Erythroblast (primary cell): ENCODE measurements around the gene HBE1.

Experiments used
- GATA1 ChIP-seq: IDR thresholded peaks from 2 replicates; pipeline ENCODE4 v1.6.1; 2011; ENCODE audit warnings: low read depth, mild to moderate bottlenecking, control low read depth, low read length, moderate library complexity
- POLR2A ChIP-seq: IDR thresholded peaks from 2 replicates; pipeline ENCODE4 v1.6.1; 2011; ENCODE audit warnings: mild to moderate bottlenecking, low read length

GRCh38 chr11:5238486-5238885, 31.3 kb downstream of the HBE1 start:
- TF ChIP-seq POLR2A, result no peak
- no peak for TF ChIP-seq GATA1
